GM04504 (cell line): ENCODE results near the gene SLFN12L.
"Not testable (repeated sequence)": the region's sequence is repeated elsewhere in the genome, so short reads cannot be mapped to it uniquely, and the experiment has no call there.

Experiments
- DNase-seq: peaks from one replicate; pipeline ENCODE4 v3.0.0-alpha.2; 2012; ENCODE audit warnings: low read depth

Gene SLFN12L

DNA sequence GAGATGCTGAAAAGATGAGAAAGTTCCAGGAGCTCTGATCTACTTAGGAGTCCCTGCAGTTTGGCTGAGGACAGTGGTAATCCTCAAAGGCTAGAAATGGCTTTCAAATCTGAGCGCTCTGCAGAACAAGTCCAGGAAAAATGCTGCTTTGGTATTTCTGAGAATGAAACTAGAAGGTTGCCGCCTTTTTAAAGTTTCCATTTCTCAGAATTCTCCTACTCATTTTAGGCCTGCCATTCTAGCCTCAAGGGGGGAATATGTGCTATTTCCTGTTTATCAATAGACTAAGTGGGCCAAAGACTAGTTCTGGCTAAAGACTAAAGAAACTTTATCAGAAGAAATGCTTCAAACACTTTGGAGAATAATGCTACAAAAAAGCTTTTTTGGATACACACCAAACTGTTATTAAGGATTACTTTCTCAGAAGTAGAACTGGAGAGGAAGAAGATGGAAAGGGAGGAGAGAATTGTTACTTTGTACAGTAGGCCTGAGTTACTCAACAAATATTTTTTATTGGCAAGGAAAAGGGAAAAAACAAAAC, at the start of gene SLFN12L:
Gene SLFN12L, minus strand, starts transcription at position 78 of the 541 bp plus-strand sequence. CDS start 15,314 bp downstream, outside the sequence.
- DNase-seq = no peak

DNA sequence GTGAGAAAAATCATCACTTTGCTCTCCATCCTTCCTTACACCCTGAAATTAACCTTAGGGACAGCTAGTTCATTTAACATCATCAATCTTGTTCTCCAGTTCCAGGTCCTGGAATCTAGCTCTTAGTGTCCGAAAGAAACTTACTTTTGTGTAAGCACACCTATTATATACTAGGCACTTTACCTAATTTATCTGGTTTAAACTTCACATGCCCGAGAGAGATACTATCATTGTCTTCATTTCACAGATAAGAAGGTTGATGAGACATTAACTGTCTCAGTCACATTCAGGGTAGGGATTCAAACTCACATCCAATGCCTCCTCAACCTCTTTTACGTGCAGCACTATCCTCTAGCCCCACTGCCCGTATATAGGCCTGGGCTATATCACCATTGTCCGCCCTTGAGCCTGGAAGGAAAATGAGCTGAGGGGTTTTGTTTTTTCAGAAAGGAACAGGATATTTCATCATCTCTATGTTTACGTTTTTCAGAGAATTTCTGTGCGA, 49.1 kb upstream of the SLFN12L start:
- no peak for DNase-seq

DNA sequence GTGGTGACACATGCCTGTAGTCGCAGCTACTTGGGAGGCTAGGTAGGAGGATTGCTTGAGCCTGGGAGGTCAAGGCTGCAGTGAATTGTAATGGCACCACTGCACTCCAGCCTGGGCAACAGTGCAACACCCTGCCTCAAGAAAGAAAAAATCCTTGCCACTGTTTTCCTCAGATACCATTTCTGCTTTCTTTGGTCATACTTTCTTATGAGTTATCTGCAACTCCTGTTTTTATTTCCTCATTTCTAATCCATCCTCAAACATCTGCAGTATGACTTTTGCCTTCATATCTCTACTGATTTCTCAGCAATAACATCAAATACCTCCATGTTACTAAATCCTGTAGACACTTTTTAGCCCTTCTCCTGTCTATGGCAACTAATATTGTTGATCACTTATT, 46.6 kb upstream of the SLFN12L start:
- DNase-seq = no peak

DNA sequence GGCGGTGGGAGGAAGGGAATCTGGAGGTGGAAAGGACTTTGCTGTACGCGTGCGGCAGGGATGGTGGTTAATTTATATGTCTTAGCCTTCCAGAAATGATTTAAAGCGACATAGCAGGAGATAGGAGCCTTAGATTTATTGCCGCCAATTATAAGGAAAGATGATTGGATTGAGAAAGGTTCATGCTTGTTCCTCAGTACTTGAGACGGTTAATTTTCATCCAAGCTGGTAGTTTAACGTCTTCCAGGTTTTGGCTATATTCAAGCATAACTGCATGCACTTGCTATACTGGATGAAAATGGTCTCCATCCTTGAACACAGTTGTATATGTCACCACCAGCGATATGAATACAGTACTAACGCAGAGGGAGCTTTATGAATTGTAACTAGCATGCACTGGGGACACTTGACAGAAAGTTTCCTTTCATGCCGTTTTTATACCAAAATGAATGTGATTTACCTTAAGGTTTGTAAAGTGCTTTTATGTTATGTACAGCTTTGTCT, 41.5 kb upstream of the SLFN12L start:
- no peak for DNase-seq

DNA sequence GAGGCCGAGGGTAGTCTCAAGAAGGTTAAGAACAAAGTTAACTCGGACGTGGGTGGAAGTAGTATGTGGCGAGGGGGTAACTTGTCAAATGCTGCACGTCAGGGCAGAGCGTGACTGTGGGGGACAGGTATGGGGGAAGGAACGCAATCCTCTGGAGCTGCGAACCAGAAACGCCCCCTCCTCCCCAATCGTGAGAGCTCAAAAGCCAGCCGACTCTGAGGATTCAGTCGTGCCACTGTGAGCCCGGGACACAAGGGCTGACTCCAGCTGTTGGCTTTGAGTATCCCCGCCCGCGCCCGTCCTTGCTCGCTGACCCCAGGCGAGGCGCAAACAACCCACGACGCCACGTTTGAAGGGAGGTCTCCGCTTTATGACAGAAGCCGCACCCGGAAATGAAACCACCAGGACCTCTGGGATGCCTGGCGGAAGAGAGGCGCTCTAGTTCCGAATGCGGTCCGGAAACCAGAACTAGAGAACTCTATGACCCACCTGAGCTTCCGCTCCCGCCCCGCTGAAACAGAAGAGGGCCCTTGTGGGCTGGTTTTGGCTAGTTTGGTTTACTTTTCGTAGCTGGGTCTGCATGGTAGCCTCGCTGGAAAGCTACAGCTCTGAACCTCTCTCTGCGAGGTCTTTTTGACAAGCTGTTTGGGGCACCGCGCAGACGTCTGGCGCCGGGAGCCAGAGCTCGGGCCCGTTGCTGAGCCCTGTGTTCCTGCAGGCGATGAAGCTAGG, 40.9 kb upstream of the SLFN12L start, which contains the start of gene PEX12:
Gene PEX12, minus strand, starts transcription at position 375 of the 732 bp plus-strand sequence. CDS start 550 bp downstream, outside the sequence.
- peak; percentile 69 for DNase-seq

DNA sequence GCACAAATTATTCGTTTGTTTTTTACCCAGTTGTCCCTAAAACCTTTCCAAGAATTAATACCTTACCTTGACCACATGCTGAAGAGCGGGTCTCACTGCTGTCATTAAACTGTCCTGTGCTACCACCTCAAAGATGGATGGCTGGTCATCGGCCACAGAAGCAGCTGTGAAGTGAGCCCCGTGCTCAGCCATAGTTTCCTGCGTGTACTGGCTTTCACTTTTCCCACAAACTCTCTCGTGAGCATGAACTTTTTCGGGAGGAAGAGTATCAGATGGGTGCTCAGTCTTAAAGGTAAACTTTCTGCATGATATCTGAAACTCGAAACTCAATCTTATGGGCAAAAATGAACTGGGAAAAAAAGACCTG, 40.3 kb upstream of the SLFN12L start:
- no peak for DNase-seq

DNA sequence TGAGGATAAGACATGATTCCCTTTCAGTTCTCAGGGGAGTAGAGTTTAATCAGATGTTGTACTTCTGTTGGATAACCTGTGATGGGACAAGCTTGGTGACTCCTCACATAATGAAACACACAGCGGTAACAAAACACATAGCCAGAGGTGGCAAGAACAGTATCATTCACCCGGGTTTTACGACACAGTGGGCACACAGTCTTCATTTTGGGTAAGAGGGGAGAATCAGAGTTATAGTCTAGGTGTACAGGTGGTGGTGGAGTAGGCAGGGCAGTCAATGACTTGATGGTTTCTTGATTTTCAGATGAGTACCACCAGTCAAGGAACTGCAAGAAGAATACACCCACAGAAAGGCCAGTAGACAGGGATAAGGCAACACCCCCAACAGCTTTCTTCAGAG, 38.3 kb upstream of the SLFN12L start:
- DNase-seq = no peak

DNA sequence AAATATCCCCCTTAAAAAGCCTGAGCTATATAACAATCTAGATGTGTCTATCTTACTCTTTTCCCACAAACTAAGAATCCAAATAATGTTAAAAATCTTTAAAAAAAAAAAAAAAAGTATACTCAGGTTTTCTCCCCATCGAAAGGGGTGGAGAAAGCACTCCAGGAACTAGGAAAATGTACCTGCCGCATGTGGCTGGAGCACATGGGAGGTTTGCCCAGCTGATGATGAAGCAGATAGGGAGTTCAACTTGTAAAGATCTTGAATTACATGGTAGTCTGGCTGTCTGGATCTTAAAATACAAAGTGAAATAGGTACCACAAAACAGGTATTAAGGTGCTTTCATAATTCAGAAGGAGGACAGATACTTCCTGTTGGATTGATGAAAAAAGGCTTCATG, 31.9 kb upstream of the SLFN12L start:
- no peak for DNase-seq

DNA sequence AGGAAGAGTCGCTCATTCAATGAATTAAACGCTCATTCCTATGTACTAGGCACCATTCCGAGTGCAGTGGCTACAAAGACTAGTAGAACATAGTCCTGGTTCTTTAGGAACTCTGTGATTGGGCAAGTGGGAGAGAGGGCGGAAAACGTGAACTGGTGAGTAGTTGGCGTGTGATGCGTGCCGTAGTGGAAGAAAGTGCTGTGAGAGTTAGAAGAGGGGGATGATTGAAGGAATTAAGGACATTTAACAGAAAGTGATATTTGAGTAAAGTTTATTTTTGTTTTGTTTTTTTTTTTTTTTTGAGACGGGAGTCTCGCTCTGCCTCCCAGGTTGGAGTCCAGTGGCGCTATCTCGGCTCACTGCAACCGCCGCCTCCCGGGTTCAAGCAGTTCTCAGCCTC, 31.1 kb upstream of the SLFN12L start:
- no peak for DNase-seq

DNA sequence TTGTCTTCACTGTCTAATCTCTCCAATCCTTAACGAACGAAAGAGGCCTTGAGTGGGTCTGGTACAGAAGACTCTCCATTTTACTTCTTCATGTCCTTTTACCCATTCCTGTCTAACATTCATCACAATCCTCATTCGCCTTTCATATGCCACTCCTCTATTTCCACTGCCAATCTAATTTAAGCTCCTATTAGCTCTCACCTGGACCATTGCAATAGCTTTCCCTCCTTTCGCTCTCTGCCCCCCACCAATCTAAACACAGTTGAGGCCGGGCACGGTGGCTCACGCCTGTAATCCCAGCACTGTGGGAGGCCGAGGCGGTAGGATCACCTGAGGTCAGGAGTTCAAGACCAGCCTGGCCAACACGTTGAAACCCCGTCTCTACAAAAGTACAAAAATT, 29.5 kb upstream of the SLFN12L start:
- DNase-seq = no peak

DNA sequence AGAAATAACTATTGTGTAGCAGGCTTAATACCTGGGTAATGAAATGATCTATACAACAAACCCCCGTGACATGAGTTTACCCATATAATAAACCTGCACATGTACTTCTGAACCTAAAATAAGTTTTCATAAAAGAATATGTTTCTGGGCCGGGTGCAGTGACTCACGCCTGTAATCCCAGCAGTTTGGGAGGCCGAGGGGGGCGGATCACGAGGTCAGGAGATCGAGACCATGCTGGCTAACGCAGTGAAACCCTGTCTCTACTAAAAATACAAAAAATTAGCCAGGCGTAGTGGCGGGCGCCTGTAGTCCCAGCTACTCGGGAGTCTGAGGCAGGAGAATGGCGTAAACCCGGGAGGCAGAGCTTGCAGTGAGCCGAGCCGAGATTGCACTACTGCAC, 25.7 kb upstream of the SLFN12L start:
- not testable (repeated sequence) for DNase-seq

DNA sequence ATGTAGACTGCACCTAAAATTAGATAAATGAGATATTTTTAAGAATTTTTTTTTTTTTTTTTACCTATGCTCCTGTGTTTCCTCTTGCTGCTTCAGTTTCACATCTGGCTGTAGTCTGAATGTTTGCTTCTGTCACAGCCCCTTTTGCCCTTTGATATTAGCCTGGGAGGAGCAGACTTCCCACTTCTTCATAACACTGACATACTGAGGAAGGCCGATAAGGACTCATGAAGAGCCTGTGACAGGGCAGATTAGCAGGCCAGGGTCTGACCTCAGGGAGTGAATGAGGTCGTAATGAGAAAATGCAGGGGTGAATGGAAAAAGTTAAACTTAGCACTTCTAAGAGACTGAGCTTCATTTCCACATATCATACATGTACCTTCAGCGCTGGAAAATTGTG, 23.2 kb upstream of the SLFN12L start, which contains the start of gene SLFN14:
Gene SLFN14, minus strand, starts transcription at position 117 of the 400 bp plus-strand sequence. CDS start 2,757 bp downstream, outside the sequence.
- no peak for DNase-seq

DNA sequence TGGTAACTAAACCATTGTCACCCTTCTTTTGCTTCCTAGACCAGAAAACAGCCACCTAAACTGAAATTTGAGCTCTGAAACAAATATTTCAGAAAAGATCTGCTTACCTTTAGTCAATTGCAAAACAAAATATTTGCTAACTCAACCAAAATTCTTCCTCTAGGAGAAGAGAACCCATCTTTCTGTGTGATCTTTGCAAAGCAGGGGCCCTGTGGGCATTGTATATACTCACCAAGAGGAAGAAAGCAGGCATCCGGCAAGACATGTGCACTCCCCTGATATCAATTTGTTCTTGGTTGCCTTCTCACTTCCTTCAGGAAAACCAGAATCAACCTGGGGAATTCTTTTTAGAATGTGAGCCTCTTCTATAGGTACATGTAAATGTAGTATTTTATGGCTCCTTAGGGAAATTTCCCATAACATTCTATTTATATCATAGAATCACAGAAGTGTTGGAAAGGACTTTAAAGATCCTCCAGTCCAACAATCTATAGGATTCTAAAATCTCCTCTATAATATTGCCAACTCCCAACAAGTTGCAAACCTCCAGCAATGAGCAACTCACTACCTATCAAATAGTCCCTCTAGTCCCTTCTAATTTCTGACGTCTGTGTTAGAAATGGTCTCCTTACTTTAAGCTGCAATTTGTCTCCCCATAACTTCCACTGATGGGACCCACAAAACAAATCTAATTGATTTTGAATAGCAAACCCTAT, 22.2 kb upstream of the SLFN12L start:
- no peak for DNase-seq

DNA sequence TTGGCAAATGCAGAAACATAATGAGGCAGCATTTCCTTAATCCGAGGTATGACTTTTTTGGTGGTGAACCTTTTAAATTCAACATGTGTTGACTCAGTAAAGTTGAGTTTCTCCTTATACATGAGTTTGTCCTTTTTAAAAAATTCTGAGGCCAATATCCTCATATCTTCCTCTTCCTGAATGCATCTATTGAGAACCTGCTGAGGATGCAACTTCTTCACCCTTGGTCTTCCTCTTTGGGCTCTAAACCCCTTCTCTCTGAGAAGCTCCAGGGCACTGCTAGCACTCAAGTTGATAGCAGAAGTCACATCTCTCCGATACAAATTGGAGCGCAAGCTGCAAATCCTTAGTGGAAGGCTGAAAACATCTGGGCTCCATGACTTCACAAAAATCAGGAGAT, 19.9 kb upstream of the SLFN12L start:
- no peak for DNase-seq

DNA sequence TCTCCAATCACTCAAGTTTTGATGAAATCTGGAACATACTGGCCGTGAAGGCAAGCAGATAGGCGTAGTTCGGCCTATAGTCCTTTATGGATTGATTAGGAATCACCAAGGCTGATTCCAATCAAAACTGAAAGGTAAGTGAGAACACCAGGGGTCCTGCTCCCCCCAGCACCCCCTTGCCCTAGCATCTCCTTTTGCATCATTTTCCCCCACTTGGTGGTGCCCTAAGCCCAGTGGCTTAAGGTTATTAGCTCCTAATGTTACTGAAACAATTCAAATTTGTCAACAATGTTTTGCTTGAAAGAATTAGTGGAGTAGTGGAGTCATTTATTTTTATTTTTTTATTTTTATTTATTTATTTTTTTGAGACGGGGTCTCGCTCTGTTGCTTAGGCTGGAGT, 18.2 kb upstream of the SLFN12L start:
- DNase-seq = no peak

DNA sequence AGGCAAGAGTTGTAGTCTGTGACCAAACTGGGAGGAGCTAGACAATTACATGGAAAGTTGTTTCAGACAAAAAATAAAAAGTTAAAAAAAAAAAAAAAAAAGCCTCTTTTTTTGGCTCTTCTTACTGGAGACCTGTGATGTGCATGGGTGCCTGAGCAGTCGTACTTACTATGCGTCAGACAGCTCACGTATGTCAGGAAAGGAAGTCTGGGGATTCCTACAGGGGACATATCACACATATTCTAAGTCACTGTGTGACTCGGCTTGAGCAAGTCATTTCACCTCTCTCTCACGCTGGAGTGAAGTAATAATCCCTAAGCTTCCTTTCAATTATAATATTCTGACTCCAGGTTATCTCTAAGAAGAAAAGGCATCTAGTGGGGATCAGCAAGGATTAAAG, 17.2 kb upstream of the SLFN12L start:
- no peak for DNase-seq

DNA sequence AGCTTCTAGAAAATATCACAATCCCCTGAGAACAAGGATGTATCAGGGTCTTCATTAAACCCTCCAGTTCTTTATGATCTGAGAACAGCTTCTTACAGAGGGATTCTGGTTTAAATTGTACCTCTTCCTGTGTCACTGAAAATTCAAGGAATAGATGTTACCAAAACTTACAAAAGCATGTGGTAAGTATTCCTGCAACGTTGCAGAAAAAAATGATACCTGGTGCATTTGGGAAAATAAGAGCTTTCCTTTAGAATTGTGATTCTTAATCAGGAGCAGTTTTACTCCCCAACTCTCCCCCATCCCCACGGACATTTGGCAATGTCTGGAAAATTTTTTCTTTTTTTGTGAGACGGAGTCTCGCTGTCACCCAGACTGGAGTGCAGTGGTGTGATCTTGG, 15.8 kb upstream of the SLFN12L start:
- no peak for DNase-seq

DNA sequence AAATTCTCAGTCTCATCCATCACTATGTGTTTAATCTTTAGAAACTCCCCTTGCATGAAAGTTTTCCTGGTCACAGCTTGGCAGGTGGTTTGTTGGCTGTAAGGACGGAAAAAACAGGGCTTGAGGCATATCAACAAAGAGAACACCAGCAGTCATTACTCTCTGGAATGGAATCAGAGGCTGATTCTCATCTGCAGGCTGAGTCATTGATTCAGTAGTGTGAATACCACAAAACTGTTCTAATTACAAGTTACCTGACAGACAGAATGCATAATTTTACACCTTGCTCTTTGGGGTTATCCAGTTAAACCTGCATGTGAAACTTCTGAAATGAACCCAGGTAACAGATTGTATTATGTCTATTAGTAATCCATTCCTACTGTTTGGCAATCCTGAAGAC, 11.5 kb upstream of the SLFN12L start:
- no peak for DNase-seq

DNA sequence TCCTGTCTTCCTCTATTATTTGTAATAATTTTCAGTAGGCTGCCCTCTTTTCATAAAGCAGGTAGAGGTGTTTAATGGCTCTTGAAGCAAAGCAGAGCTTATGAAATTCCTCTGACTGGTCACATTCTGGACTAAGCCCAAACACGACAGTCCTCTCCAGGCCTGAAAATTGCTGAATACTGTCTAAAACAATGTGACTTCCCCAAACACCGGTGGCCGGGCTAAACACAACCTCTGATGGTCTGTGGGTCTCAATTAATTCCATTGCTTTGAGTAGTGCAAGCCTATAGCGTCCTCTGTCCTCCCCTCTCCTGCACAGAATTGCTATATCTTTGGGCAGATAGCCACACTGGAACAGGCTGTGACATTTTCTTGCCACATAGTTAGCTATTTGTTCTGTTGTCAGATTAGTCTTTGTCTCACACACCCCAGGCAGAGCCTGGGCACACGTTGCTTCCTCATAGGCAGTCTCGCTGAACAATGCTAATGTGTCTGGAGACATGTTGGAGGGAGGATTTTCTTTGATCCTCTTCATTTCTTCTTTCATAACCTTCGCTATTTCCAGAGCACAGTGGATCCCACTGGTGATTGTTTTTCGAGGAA, 10.8 kb upstream of the SLFN12L start:
- no peak for DNase-seq

DNA sequence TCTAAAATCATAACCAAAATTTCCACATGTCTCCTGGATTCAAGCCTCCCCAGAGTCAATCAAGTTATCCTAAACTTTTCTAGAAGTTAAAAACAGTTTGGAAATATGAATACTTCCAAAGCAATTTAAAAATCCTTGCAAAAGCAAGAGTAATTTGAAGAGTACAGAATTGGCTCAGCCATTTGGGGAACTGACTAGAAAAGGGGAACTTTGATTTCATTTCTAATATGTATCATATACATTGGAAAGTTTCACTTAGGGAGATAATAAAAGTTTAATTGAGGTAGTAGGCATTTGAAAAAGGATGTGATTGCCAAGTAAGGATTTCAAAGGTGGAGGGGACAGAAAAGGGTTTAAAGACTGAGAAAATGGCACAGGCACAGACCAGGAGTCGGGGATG, 9.0 kb upstream of the SLFN12L start:
- no peak for DNase-seq

DNA sequence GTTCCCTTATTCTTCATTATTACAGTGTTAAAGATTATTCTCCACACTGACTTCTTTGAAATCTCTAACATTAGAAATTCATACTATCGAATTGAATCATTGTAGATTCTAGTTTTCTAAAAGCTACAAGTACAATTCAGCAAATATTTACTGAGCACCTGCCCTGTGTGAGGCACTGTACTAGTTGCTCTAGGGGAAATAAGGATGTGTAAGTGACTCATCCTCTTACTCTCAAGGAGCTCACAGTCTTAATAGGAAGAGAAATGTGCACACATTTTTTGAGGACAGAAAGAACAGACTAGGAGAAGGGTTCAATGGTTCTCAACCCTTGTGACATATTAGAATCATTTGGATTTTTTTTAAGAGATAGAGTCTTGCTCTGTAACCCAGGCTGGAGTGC, 7.7 kb upstream of the SLFN12L start:
- no peak for DNase-seq

DNA sequence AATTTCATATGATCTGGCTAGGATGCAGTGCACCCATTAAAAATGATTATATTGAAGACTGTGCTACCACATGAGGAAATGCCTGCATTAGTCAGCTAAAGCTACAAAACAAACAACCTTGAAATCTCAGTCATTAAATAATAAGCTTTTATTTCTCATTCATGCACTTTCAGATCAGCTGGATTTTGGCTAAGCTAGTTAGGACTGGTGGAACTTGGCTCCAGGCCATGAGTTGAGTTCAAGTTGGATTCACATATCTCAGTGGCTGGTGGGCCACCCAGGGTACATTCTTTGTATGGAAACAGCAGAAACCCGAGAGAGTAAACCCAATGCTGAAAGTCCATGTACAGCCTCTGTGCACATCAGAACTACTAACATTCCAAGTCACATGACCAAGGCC, 6.4 kb upstream of the SLFN12L start:
- no peak for DNase-seq
